HCT116 (cell line): ENCODE data around the gene CATSPERD. TPM values are rescaled to one million over a fixed set of nuclear protein-coding genes. Genes with fewer than 3 reads are reported as not detected.
A peak's percentile ranks its signal among the peaks of the same experiment; 100 is the strongest.

Experiments
- ATAC-seq: fragments of 200-7000 bp; cut with Tn5 transposase; 2 replicates; pipeline ENCODE4 v1.9.1; 2020; ENCODE audit warnings: mild to moderate bottlenecking, moderate library complexity
- BruUV-seq: library from RNA; stranded (reverse); fragments of 400-500 nt; replicated peaks from 2 replicates; lab custom pipeline; 2021; lab: Mats Ljungman, UMichigan
- CTCF ChIA-PET: fragments of 300-600 bp; sonication (Branson Sonifier 250); formaldehyde crosslinking; loops from one replicate; lab custom pipeline; 2021; ENCODE audit warnings: antibody characterized with exemption; lab: Charles Lee
- POLR2A ChIA-PET: fragments of 300-600, 350-600 bp; sonication (Branson Sonifier 250); formaldehyde crosslinking; loops from one replicate; lab custom pipeline; 2021; ENCODE audit warnings: antibody characterized with exemption; lab: Charles Lee
- RAD21 ChIA-PET, 2 experiments: fragments of 300-600 bp; sonication (Branson Sonifier 250); formaldehyde crosslinking; loops; one replicate each; lab custom pipeline; 2023; ENCODE audit warnings: low total read pairs in 2 of 2; ENCODE audit not compliant: uncharacterized antibody in 2 of 2, unreplicated experiment in 2 of 2, low non-redundant PET in 1 of 2; lab: Charles Lee
- DNase-seq: peaks from one replicate; pipeline ENCODE4 v3.0.0-alpha.2; 2010; ENCODE audit warnings: low read depth, low spot score
- H2AFZ ChIP-seq: fragments of 200-600 bp; shearing (Covaris generic), sonication (generic); 2 replicates; pipeline ENCODE4 v1.6.1; 2017; ENCODE audit warnings: low read depth, mixed run types, mixed read lengths, antibody characterized with exemption, low read length; ENCODE audit not compliant: poor library complexity, severe bottlenecking
- H3K27ac ChIP-seq: 2 replicates; pipeline ENCODE4 v1.5.1; 2012; ENCODE audit warnings: low read depth, low read length
- H3K27me3 ChIP-seq: fragments of 200-600 bp; sonication (generic); 2 replicates; pipeline ENCODE4 v1.6.1; 2016; ENCODE audit warnings: mixed run types, low read length, mixed read lengths; ENCODE audit not compliant: insufficient read depth
- H3K36me3 ChIP-seq, 2 experiments: fragments of 200-500 bp in 1 of 2; fragments of 200-600 bp in 1 of 2; sonication (Bioruptor generic) in 1 of 2; sonication (generic) in 1 of 2; 2 replicates each; pipeline versions ENCODE4 v1.5.1 to v1.6.1; 2014 to 2016; ENCODE audit warnings: low read length in 2 of 2, inconsistent platforms in 1 of 2, mixed read lengths in 1 of 2, mixed run types in 1 of 2; ENCODE audit not compliant: insufficient read depth in 2 of 2, control insufficient read depth in 1 of 2
- H3K4me1 ChIP-seq, 2 experiments: fragments of 200-600 bp in 1 of 2; sonication (generic) in 1 of 2; 2 replicates each; pipeline versions ENCODE4 v1.5.1 to v1.6.1; 2012 to 2017; ENCODE audit warnings: low read length in 2 of 2, inconsistent platforms in 1 of 2, mild to moderate bottlenecking in 1 of 2, mixed read lengths in 1 of 2, mixed run types in 1 of 2, moderate library complexity in 1 of 2; ENCODE audit not compliant: insufficient read depth in 2 of 2, control insufficient read depth in 1 of 2
- H3K4me2 ChIP-seq: fragments of 200-600 bp; sonication (generic); 2 replicates; pipeline ENCODE4 v1.6.1; 2017; ENCODE audit warnings: mixed run types, low read length, mixed read lengths
- H3K4me3 ChIP-seq, 2 experiments: fragments of 200-600 bp in 1 of 2; sonication (generic) in 1 of 2; replicated peaks in 1 of 2; 2 replicates each; pipeline ENCODE4 v1.5.1; 2011 to 2016; ENCODE audit warnings: low read length in 2 of 2, control low read depth in 1 of 2, low read depth in 1 of 2, mild to moderate bottlenecking in 1 of 2, mixed read lengths in 1 of 2, mixed run types in 1 of 2
- H3K79me2 ChIP-seq: fragments of 200-600 bp; sonication (generic); 2 replicates; pipeline ENCODE4 v1.6.1; 2017; ENCODE audit warnings: mild to moderate bottlenecking, mixed run types, low read length, moderate library complexity, mixed read lengths; ENCODE audit not compliant: insufficient read depth
- H3K9ac ChIP-seq: fragments of 200-600 bp; sonication (generic); 2 replicates; pipeline ENCODE4 v1.6.1; 2016; ENCODE audit warnings: low read length, mixed read lengths
- H3K9me2 ChIP-seq: fragments of 200-600 bp; sonication (generic), shearing (Covaris generic); 2 replicates; pipeline ENCODE4 v1.6.1; 2017; ENCODE audit warnings: mixed run types, mild to moderate bottlenecking, moderate library complexity; ENCODE audit not compliant: insufficient read depth
- H3K9me3 ChIP-seq, 2 experiments: fragments of 200-500 bp in 1 of 2; fragments of 200-600 bp in 1 of 2; sonication (Bioruptor generic) in 1 of 2; sonication (generic) in 1 of 2; 2 replicates each; pipeline ENCODE4 v1.6.1; 2014 to 2017; ENCODE audit warnings: low read length in 2 of 2, mixed read lengths in 2 of 2, inconsistent platforms in 1 of 2, low read depth in 1 of 2, mild to moderate bottlenecking in 1 of 2, mixed run types in 1 of 2, moderate library complexity in 1 of 2; ENCODE audit not compliant: control insufficient read depth in 1 of 2, insufficient read depth in 1 of 2
- H4K20me1 ChIP-seq: fragments of 200-600 bp; sonication (generic), shearing (Covaris generic); 2 replicates; pipeline ENCODE4 v1.6.1; 2017; ENCODE audit warnings: mixed run types, mild to moderate bottlenecking, moderate library complexity; ENCODE audit not compliant: insufficient read depth
- CBX3 ChIP-seq: IDR thresholded peaks from 2 replicates; pipeline ENCODE4 v1.6.1; 2012; ENCODE audit warnings: low read depth
- CEBPB ChIP-seq: IDR thresholded peaks from 2 replicates; pipeline ENCODE4 v1.6.1; 2012; ENCODE audit warnings: low read depth
- ELF1 ChIP-seq: IDR thresholded peaks from 2 replicates; pipeline ENCODE4 v1.6.1; 2012; ENCODE audit warnings: low read depth, borderline replicate concordance
- JUND ChIP-seq: IDR thresholded peaks from 2 replicates; pipeline ENCODE4 v1.6.1; 2012
- MAX ChIP-seq: IDR thresholded peaks from 2 replicates; pipeline ENCODE4 v1.6.1; 2012
- POLR2A ChIP-seq: IDR thresholded peaks from 2 replicates; pipeline ENCODE4 v1.7.0; 2011; ENCODE audit warnings: borderline replicate concordance; ENCODE audit not compliant: insufficient read depth, insufficient read length; ENCODE audit errors: extremely low read depth
- RAD21 ChIP-seq: IDR thresholded peaks from 2 replicates; pipeline ENCODE4 v1.6.1; 2012; ENCODE audit warnings: low read depth, mild to moderate bottlenecking
- REST ChIP-seq: IDR thresholded peaks from 2 replicates; pipeline ENCODE4 v1.6.1; 2012; ENCODE audit warnings: low read depth
- YY1 ChIP-seq: IDR thresholded peaks from 2 replicates; pipeline ENCODE4 v1.6.1; 2011; ENCODE audit warnings: low read length, low read depth, moderate library complexity, mild to moderate bottlenecking; ENCODE audit not compliant: insufficient replicate concordance; ENCODE audit errors: extremely low read depth
- ZBTB33 ChIP-seq: IDR thresholded peaks from 2 replicates; pipeline ENCODE4 v1.6.1; 2011; ENCODE audit warnings: mild to moderate bottlenecking, low read length, moderate library complexity; ENCODE audit not compliant: insufficient replicate concordance; ENCODE audit errors: extremely low read depth
- intact Hi-C: fragments of 100-400 bp; cut with micrococcal nuclease; formaldehyde crosslinking; loops from 2 replicates; pipeline ENCODE4 v1.10.0; 2022
- total RNA-seq: library from RNA; stranded (reverse); gene quantifications from one replicate; pipeline ENCODE4 v1.2.1, GENCODE V29; 2021; ENCODE audit not compliant: unreplicated experiment
- TF ChIP-seq, protein P1 (sequence below): IDR thresholded peaks from 2 replicates; pipeline ENCODE4 v1.6.1; 2012

CATSPERD gene
- total RNA-seq, 1 experiment from 2014 or later: not detected

GRCh38 chr19:5692723-5693194 lies 27.7 kb upstream of the CATSPERD start:
- H3K27ac ChIP-seq: peak overlapping the region; percentile 93
- ChIA-PET RAD21 (no interaction called here), POLR2A (no interaction called here), CTCF (no interaction called here)
- no peak overlapping the region for H3K4me3 ChIP-seq
- H3K36me3 ChIP-seq: peaks cover 13 to 58% of the 10 kb centered on the region in 2 experiments; a peak in 3 of 4 replicates
- no peak; the same call in 1 of the 2 replicates for ATAC-seq
- H2AFZ ChIP-seq: no peak overlapping the region
- H3K4me1 ChIP-seq: peaks cover 4 to 29% of the 10 kb centered on the region in 2 experiments; a peak in 3 of 4 replicates
- no TSS peak for BruUV-seq
- H3K9me3 ChIP-seq: no peaks in the 10 kb centered on the region
- DNase-seq: no peak
- peaks cover 17% of the 10 kb centered on the region; the same call in 1 of the 2 replicates for H4K20me1 ChIP-seq
- peaks cover 57% of the 10 kb centered on the region for H3K79me2 ChIP-seq
- H3K4me2 ChIP-seq: peak overlapping the region; percentile 92
- no peaks in the 10 kb centered on the region for H3K9me2 ChIP-seq
- H3K27me3 ChIP-seq: no peaks in the 10 kb centered on the region
- TF ChIP-seq JUND: no peak
- TF ChIP-seq ELF1: no peak
- TF ChIP-seq CBX3: no peak
- TF ChIP-seq, protein P1, sequence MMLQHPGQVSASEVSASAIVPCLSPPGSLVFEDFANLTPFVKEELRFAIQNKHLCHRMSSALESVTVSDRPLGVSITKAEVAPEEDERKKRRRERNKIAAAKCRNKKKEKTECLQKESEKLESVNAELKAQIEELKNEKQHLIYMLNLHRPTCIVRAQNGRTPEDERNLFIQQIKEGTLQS: no peak
- TF ChIP-seq REST: no peak
- TF ChIP-seq CEBPB: no peak
- no peak for TF ChIP-seq RAD21
- no peak for TF ChIP-seq MAX
- no peak for TF ChIP-seq ZBTB33
- TF ChIP-seq YY1: no peak
- TF ChIP-seq POLR2A: no peak
- intact Hi-C loops: no loop called here
- H3K9ac ChIP-seq: peak overlapping the region; percentile 100; the same call in 1 of the 2 replicates
